ENCODE data around the gene ADAMTS6. TPM values are rescaled to one million over a fixed set of nuclear protein-coding genes. Genes with fewer than 3 reads are reported as not detected.
A peak's percentile ranks its signal among the peaks of the same experiment; 100 is the strongest.

Gene ADAMTS6
- total RNA-seq, 1 donor, result 95.9 TPM

GRCh38 chr5:65359569-65359968 is 122.2 kb downstream of the ADAMTS6 start:
- TF ChIP-seq CTCF (IDR thresholded peaks at IDR 0.05; ENCODE audit: insufficient read depth, low read depth, low read length), result no peak
- H3K4me3 ChIP-seq (ENCODE audit: low read depth, low read length), result no peak overlapping the region
- no peak for DNase-seq (ENCODE audit: low read depth)

GRCh38 chr5:65356274-65356673 is 125.4 kb downstream of the ADAMTS6 start:
- no peak for TF ChIP-seq CTCF (IDR thresholded peaks at IDR 0.05; ENCODE audit: insufficient read depth, low read depth, low read length)

GRCh38 chr5:65355301-65355700 is 126.4 kb downstream of the ADAMTS6 start:
- peak; percentile 19 for DNase-seq (ENCODE audit: low read depth)
- TF ChIP-seq CTCF (IDR thresholded peaks at IDR 0.05; ENCODE audit: insufficient read depth, low read depth, low read length), result no peak
- H3K4me3 ChIP-seq (ENCODE audit: low read depth, low read length), result no peak overlapping the region

More at GRCh38 chr5:65356274-65356673, 125.4 kb downstream of the ADAMTS6 start:
- peak; percentile 5 for DNase-seq (ENCODE audit: low read depth)
- no peak overlapping the region for H3K4me3 ChIP-seq (ENCODE audit: low read depth, low read length)

- TF ChIP-seq CTCF (IDR thresholded peaks at IDR 0.05; ENCODE audit: insufficient read depth, low read depth, low read length), result no peak
- DNase-seq (ENCODE audit: low read depth), result no peak
Measured at GRCh38 chr5:65341835-65342234, 139.9 kb downstream of the ADAMTS6 start.

GRCh38 chr5:65338606-65339151 is 143.0 kb downstream of the ADAMTS6 start:
- no peak for DNase-seq (ENCODE audit: low read depth)
- H3K4me3 ChIP-seq (ENCODE audit: low read depth, low read length), result no peak overlapping the region
- TF ChIP-seq CTCF (IDR thresholded peaks at IDR 0.05; ENCODE audit: insufficient read depth, low read depth, low read length), result no peak

More at GRCh38 chr5:65341835-65342234, 139.9 kb downstream of the ADAMTS6 start:
- H3K4me3 ChIP-seq (ENCODE audit: low read depth, low read length), result no peak overlapping the region

GRCh38 chr5:65334077-65334476 is 147.6 kb downstream of the ADAMTS6 start:
- no peak overlapping the region for H3K4me3 ChIP-seq (ENCODE audit: low read depth, low read length)
- no peak for TF ChIP-seq CTCF (IDR thresholded peaks at IDR 0.05; ENCODE audit: insufficient read depth, low read depth, low read length)
- no peak for DNase-seq (ENCODE audit: low read depth)

GRCh38 chr5:65332591-65332990 is 149.1 kb downstream of the ADAMTS6 start:
- no peak overlapping the region for H3K4me3 ChIP-seq (ENCODE audit: low read depth, low read length)
- TF ChIP-seq CTCF (IDR thresholded peaks at IDR 0.05; ENCODE audit: insufficient read depth, low read depth, low read length), result no peak
- no peak for DNase-seq (ENCODE audit: low read depth)

Data from fibroblast of villous mesenchyme (primary cell).